GM23248 (cell line): ENCODE results near the gene SEMA4G.

Experiments
- EZH2 ChIP-seq: fragments of 200-600 bp; sonication (generic); IDR thresholded peaks from 2 replicates; pipeline ENCODE4 v1.6.1; 2018; ENCODE audit warnings: antibody characterized with exemption, mild to moderate bottlenecking; ENCODE audit not compliant: insufficient read depth, poor library complexity, severe bottlenecking
- EZH2phosphoT487 ChIP-seq: fragments of 200-600 bp; sonication (generic); IDR thresholded peaks from 2 replicates; pipeline ENCODE4 v1.6.1; 2018; ENCODE audit warnings: antibody characterized with exemption, moderate library complexity, mild to moderate bottlenecking, low read depth; ENCODE audit not compliant: insufficient read depth

DNA sequence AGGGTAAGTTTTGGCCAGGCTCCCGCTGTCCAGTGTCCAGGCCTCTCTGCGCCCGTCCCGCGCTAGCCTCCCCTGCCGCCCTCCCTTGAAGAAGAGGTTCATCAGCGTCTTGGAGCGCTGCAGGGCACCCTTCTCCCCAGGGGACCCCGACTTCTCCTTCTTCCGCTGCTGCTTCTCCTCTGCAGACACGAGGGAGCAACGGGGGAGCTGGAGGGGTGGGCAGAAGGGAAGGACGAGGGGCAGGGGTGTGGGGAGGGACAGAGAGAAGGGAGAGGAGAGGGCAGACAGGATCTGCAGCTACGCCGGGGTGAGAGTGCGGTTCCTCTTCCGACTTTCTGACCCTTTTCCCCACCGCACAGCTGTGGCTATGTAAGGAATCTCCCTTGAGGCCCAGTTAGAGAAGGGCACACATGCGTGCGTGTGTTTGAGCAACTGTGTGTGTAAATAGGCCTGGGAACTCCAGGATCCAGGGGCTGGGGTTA, 48.9 kb downstream of the SEMA4G start:
- TF ChIP-seq EZH2phosphoT487 (no peak), EZH2 (no peak)
